HCT116 (cell line): Measurements from ENCODE around the gene PLAAT3. TPM values are rescaled to one million over a fixed set of nuclear protein-coding genes. Genes with fewer than 3 reads are reported as not detected.

ENCODE experiments used
- ATAC-seq: fragments of 200-7000 bp; cut with Tn5 transposase; 2 replicates; pipeline ENCODE4 v1.9.1; 2020; ENCODE audit warnings: mild to moderate bottlenecking, moderate library complexity
- BruUV-seq: library from RNA; stranded (reverse); fragments of 400-500 nt; replicated peaks from 2 replicates; lab custom pipeline; 2021; lab: Mats Ljungman, UMichigan
- CTCF ChIA-PET: fragments of 300-600 bp; sonication (Branson Sonifier 250); formaldehyde crosslinking; loops from one replicate; lab custom pipeline; 2021; ENCODE audit warnings: antibody characterized with exemption; lab: Charles Lee
- POLR2A ChIA-PET: fragments of 300-600, 350-600 bp; sonication (Branson Sonifier 250); formaldehyde crosslinking; loops from one replicate; lab custom pipeline; 2021; ENCODE audit warnings: antibody characterized with exemption; lab: Charles Lee
- RAD21 ChIA-PET, 2 experiments: fragments of 300-600 bp; sonication (Branson Sonifier 250); formaldehyde crosslinking; loops; one replicate each; lab custom pipeline; 2023; ENCODE audit warnings: low total read pairs in 2 of 2; ENCODE audit not compliant: uncharacterized antibody in 2 of 2, unreplicated experiment in 2 of 2, low non-redundant PET in 1 of 2; lab: Charles Lee
- DNase-seq: peaks from one replicate; pipeline ENCODE4 v3.0.0-alpha.2; 2010; ENCODE audit warnings: low read depth, low spot score
- H2AFZ ChIP-seq: fragments of 200-600 bp; shearing (Covaris generic), sonication (generic); 2 replicates; pipeline ENCODE4 v1.6.1; 2017; ENCODE audit warnings: low read depth, mixed run types, mixed read lengths, antibody characterized with exemption, low read length; ENCODE audit not compliant: poor library complexity, severe bottlenecking
- H3K27ac ChIP-seq: 2 replicates; pipeline ENCODE4 v1.5.1; 2012; ENCODE audit warnings: low read depth, low read length
- H3K27me3 ChIP-seq: fragments of 200-600 bp; sonication (generic); 2 replicates; pipeline ENCODE4 v1.6.1; 2016; ENCODE audit warnings: mixed run types, low read length, mixed read lengths; ENCODE audit not compliant: insufficient read depth
- H3K36me3 ChIP-seq, 2 experiments: fragments of 200-500 bp in 1 of 2; fragments of 200-600 bp in 1 of 2; sonication (Bioruptor generic) in 1 of 2; sonication (generic) in 1 of 2; 2 replicates each; pipeline versions ENCODE4 v1.5.1 to v1.6.1; 2014 to 2016; ENCODE audit warnings: low read length in 2 of 2, inconsistent platforms in 1 of 2, mixed read lengths in 1 of 2, mixed run types in 1 of 2; ENCODE audit not compliant: insufficient read depth in 2 of 2, control insufficient read depth in 1 of 2
- H3K4me1 ChIP-seq, 2 experiments: fragments of 200-600 bp in 1 of 2; sonication (generic) in 1 of 2; 2 replicates each; pipeline versions ENCODE4 v1.5.1 to v1.6.1; 2012 to 2017; ENCODE audit warnings: low read length in 2 of 2, inconsistent platforms in 1 of 2, mild to moderate bottlenecking in 1 of 2, mixed read lengths in 1 of 2, mixed run types in 1 of 2, moderate library complexity in 1 of 2; ENCODE audit not compliant: insufficient read depth in 2 of 2, control insufficient read depth in 1 of 2
- H3K4me2 ChIP-seq: fragments of 200-600 bp; sonication (generic); 2 replicates; pipeline ENCODE4 v1.6.1; 2017; ENCODE audit warnings: mixed run types, low read length, mixed read lengths
- H3K4me3 ChIP-seq, 2 experiments: fragments of 200-600 bp in 1 of 2; sonication (generic) in 1 of 2; replicated peaks in 1 of 2; 2 replicates each; pipeline ENCODE4 v1.5.1; 2011 to 2016; ENCODE audit warnings: low read length in 2 of 2, control low read depth in 1 of 2, low read depth in 1 of 2, mild to moderate bottlenecking in 1 of 2, mixed read lengths in 1 of 2, mixed run types in 1 of 2
- H3K79me2 ChIP-seq: fragments of 200-600 bp; sonication (generic); 2 replicates; pipeline ENCODE4 v1.6.1; 2017; ENCODE audit warnings: mild to moderate bottlenecking, mixed run types, low read length, moderate library complexity, mixed read lengths; ENCODE audit not compliant: insufficient read depth
- H3K9ac ChIP-seq: fragments of 200-600 bp; sonication (generic); 2 replicates; pipeline ENCODE4 v1.6.1; 2016; ENCODE audit warnings: low read length, mixed read lengths
- H3K9me2 ChIP-seq: fragments of 200-600 bp; sonication (generic), shearing (Covaris generic); 2 replicates; pipeline ENCODE4 v1.6.1; 2017; ENCODE audit warnings: mixed run types, mild to moderate bottlenecking, moderate library complexity; ENCODE audit not compliant: insufficient read depth
- H3K9me3 ChIP-seq, 2 experiments: fragments of 200-500 bp in 1 of 2; fragments of 200-600 bp in 1 of 2; sonication (Bioruptor generic) in 1 of 2; sonication (generic) in 1 of 2; 2 replicates each; pipeline ENCODE4 v1.6.1; 2014 to 2017; ENCODE audit warnings: low read length in 2 of 2, mixed read lengths in 2 of 2, inconsistent platforms in 1 of 2, low read depth in 1 of 2, mild to moderate bottlenecking in 1 of 2, mixed run types in 1 of 2, moderate library complexity in 1 of 2; ENCODE audit not compliant: control insufficient read depth in 1 of 2, insufficient read depth in 1 of 2
- H4K20me1 ChIP-seq: fragments of 200-600 bp; sonication (generic), shearing (Covaris generic); 2 replicates; pipeline ENCODE4 v1.6.1; 2017; ENCODE audit warnings: mixed run types, mild to moderate bottlenecking, moderate library complexity; ENCODE audit not compliant: insufficient read depth
- ATF3 ChIP-seq: IDR thresholded peaks from 2 replicates; pipeline ENCODE4 v1.6.1; 2012
- CBX3 ChIP-seq: IDR thresholded peaks from 2 replicates; pipeline ENCODE4 v1.6.1; 2012; ENCODE audit warnings: low read depth
- CEBPB ChIP-seq: IDR thresholded peaks from 2 replicates; pipeline ENCODE4 v1.6.1; 2012; ENCODE audit warnings: low read depth
- CTCF ChIP-seq, 3 experiments: fragments of 200-600 bp in 1 of 3; sonication (generic) in 1 of 3; IDR thresholded peaks in 2 of 3; conservative IDR thresholded peaks in 1 of 3; 2 replicates each; pipeline ENCODE4 v1.5.1; 2012 to 2017; ENCODE audit warnings: low read depth in 2 of 3, low read length in 2 of 3, antibody characterized with exemption in 1 of 3, borderline replicate concordance in 1 of 3, control low read depth in 1 of 3, mild to moderate bottlenecking in 1 of 3, mixed read lengths in 1 of 3, mixed run types in 1 of 3, moderate library complexity in 1 of 3; ENCODE audit not compliant: insufficient read depth in 1 of 3
- EGR1 ChIP-seq: IDR thresholded peaks from 2 replicates; pipeline ENCODE4 v1.6.1; 2012; ENCODE audit warnings: low read depth
- EZH2 ChIP-seq: fragments of 200-600 bp; sonication (generic); IDR thresholded peaks from 2 replicates; pipeline ENCODE4 v1.6.1; 2017; ENCODE audit warnings: antibody characterized with exemption, mixed run types
- EZH2phosphoT487 ChIP-seq: fragments of 200-600 bp; IDR thresholded peaks from 2 replicates; pipeline ENCODE4 v1.6.1; 2018; ENCODE audit warnings: antibody characterized with exemption, borderline replicate concordance
- FOSL1 ChIP-seq: IDR thresholded peaks from 2 replicates; pipeline ENCODE4 v1.6.1; 2012; ENCODE audit warnings: low read depth
- POLR2A ChIP-seq: IDR thresholded peaks from 2 replicates; pipeline ENCODE4 v1.7.0; 2011; ENCODE audit warnings: borderline replicate concordance; ENCODE audit not compliant: insufficient read depth, insufficient read length; ENCODE audit errors: extremely low read depth
- POLR2AphosphoS5 ChIP-seq: IDR thresholded peaks from 2 replicates; pipeline ENCODE4 v1.6.1; 2011; ENCODE audit warnings: mild to moderate bottlenecking, low read depth, low read length, moderate library complexity
- RAD21 ChIP-seq: IDR thresholded peaks from 2 replicates; pipeline ENCODE4 v1.6.1; 2012; ENCODE audit warnings: low read depth, mild to moderate bottlenecking
- REST ChIP-seq: IDR thresholded peaks from 2 replicates; pipeline ENCODE4 v1.6.1; 2012; ENCODE audit warnings: low read depth
- SP1 ChIP-seq: IDR thresholded peaks from 2 replicates; pipeline ENCODE4 v1.6.1; 2012; ENCODE audit warnings: low read depth
- TCF7L2 ChIP-seq: IDR thresholded peaks from 2 replicates; pipeline ENCODE4 v1.7.0; 2011; ENCODE audit warnings: borderline replicate concordance, inconsistent platforms; ENCODE audit not compliant: insufficient read depth, insufficient read length; ENCODE audit errors: extremely low read depth
- YY1 ChIP-seq: IDR thresholded peaks from 2 replicates; pipeline ENCODE4 v1.6.1; 2011; ENCODE audit warnings: low read length, low read depth, moderate library complexity, mild to moderate bottlenecking; ENCODE audit not compliant: insufficient replicate concordance; ENCODE audit errors: extremely low read depth
- ZBTB33 ChIP-seq: IDR thresholded peaks from 2 replicates; pipeline ENCODE4 v1.6.1; 2011; ENCODE audit warnings: mild to moderate bottlenecking, low read length, moderate library complexity; ENCODE audit not compliant: insufficient replicate concordance; ENCODE audit errors: extremely low read depth
- ZFX ChIP-seq: fragments of 450-650 bp; IDR thresholded peaks from 2 replicates; pipeline ENCODE4 v1.6.1; 2017
- ZNF274 ChIP-seq: fragments of 200-500 bp; sonication (Bioruptor generic); IDR thresholded peaks from 2 replicates; pipeline ENCODE4 v1.6.1; 2014; ENCODE audit warnings: mild to moderate bottlenecking, low read depth, low read length, inconsistent platforms
- intact Hi-C: fragments of 100-400 bp; cut with micrococcal nuclease; formaldehyde crosslinking; loops from 2 replicates; pipeline ENCODE4 v1.10.0; 2022
- total RNA-seq: library from RNA; stranded (reverse); gene quantifications from one replicate; pipeline ENCODE4 v1.2.1, GENCODE V29; 2021; ENCODE audit not compliant: unreplicated experiment

Gene PLAAT3
- total RNA-seq, 1 experiment from 2014 or later, result 31.1 TPM

- no peak for ATAC-seq
- TF ChIP-seq RAD21 (no peak), ZBTB33 (no peak), EGR1 (no peak), ZFX (no peak), SP1 (no peak), POLR2AphosphoS5 (no peak), ATF3 (no peak), ZNF274 (no peak), TCF7L2 (no peak), REST (no peak), YY1 (no peak), CEBPB (no peak), EZH2phosphoT487 (no peak), EZH2 (no peak), FOSL1 (no peak), CTCF (IDR thresholded peaks at IDR 0.05 in 2 of 3, conservative IDR thresholded peaks at IDR 0.05 in 1 of 3; ENCODE audit: borderline replicate concordance in 1 of 3, insufficient read depth in 1 of 3, low read depth in 2 of 3, low read length in 2 of 3) (no peak), POLR2A (no peak), CBX3 (no peak)
- peaks cover 0 to 8% of the 10 kb centered on the region in 2 experiments; a peak in 2 of 4 replicates for H3K4me1 ChIP-seq
These were observed 86.6 kb downstream of the PLAAT3 start for GRCh38 chr11:63527667-63528066.

More at GRCh38 chr11:63527667-63528066, 86.6 kb downstream of the PLAAT3 start:
- Histone ChIP-seq H3K27me3 (no peaks in the 10 kb centered on the region), H3K79me2 (no peaks in the 10 kb centered on the region), H3K9ac (no peak overlapping the region), H3K9me2 (no peaks in the 10 kb centered on the region), H4K20me1 (no peaks in the 10 kb centered on the region), H3K36me3 (no peaks in the 10 kb centered on the region), H3K9me3 (no peaks in the 10 kb centered on the region), H3K27ac (no peak overlapping the region), H3K4me2 (no peak overlapping the region), H3K4me3 (no peak overlapping the region), H2AFZ (no peak overlapping the region)
- ChIA-PET CTCF (no interaction called here), RAD21 (no interaction called here), POLR2A (no interaction called here)
- DNase-seq, result no peak
- intact Hi-C loops, result no loop called here
- no TSS peak for BruUV-seq
